OCI-LY1 (cell line): Measurements from ENCODE around the gene KCNIP4.

Source experiments
- H2AFZ ChIP-seq: fragments of 200-600 bp; sonication (generic), shearing (Covaris generic); 2 replicates; pipeline ENCODE4 v1.6.0; 2014; ENCODE audit warnings: antibody characterized with exemption, mild to moderate bottlenecking, low read length
- H3F3A ChIP-seq: fragments of 200-600 bp; sonication (generic), shearing (Covaris generic); 2 replicates; pipeline ENCODE4 v1.6.0; 2014; ENCODE audit warnings: mild to moderate bottlenecking, antibody characterized with exemption, low read length, moderate library complexity; ENCODE audit not compliant: insufficient read depth
- H3K27ac ChIP-seq: fragments of 200-600 bp; sonication (generic); 2 replicates; pipeline ENCODE4 v1.5.1; 2014; ENCODE audit warnings: low read length, mixed run types, mild to moderate bottlenecking, low read depth; ENCODE audit not compliant: poor library complexity, severe bottlenecking
- H3K27me3 ChIP-seq: fragments of 200-600 bp; sonication (generic); 2 replicates; pipeline ENCODE4 v1.6.0; 2014; ENCODE audit warnings: antibody characterized with exemption, mild to moderate bottlenecking, low read length, moderate library complexity; ENCODE audit not compliant: insufficient read depth
- H3K36me3 ChIP-seq: fragments of 200-600 bp; sonication (generic); 2 replicates; pipeline ENCODE4 v1.6.1; 2014; ENCODE audit warnings: mild to moderate bottlenecking, antibody characterized with exemption, low read length, moderate library complexity, mixed read lengths; ENCODE audit not compliant: insufficient read depth
- H3K4me1 ChIP-seq: fragments of 200-600 bp; sonication (generic); 2 replicates; pipeline ENCODE4 v1.5.1; 2014; ENCODE audit warnings: mild to moderate bottlenecking, low read length, moderate library complexity; ENCODE audit not compliant: insufficient read depth, severe bottlenecking
- H3K4me2 ChIP-seq: fragments of 200-600 bp; sonication (generic), shearing (Covaris generic); 2 replicates; pipeline ENCODE4 v1.6.1; 2014; ENCODE audit warnings: low read length
- H3K4me3 ChIP-seq: fragments of 200-600 bp; sonication (generic); 2 replicates; pipeline ENCODE4 v1.5.1; 2014; ENCODE audit warnings: low read length, low read depth, mild to moderate bottlenecking, mixed read lengths; ENCODE audit not compliant: poor library complexity, severe bottlenecking
- H3K79me2 ChIP-seq: fragments of 200-600 bp; shearing (Covaris generic); 2 replicates; pipeline ENCODE4 v1.6.1; 2016; ENCODE audit warnings: mixed run types, low read length, mixed read lengths; ENCODE audit not compliant: insufficient read depth
- H3K9ac ChIP-seq: fragments of 200-600 bp; sonication (generic), shearing (Covaris generic); 2 replicates; pipeline ENCODE4 v1.6.1; 2014; ENCODE audit warnings: mild to moderate bottlenecking, low read length, mixed read lengths
- H3K9me2 ChIP-seq: fragments of 200-600 bp; sonication (generic), shearing (Covaris generic); 2 replicates; pipeline ENCODE4 v1.6.1; 2014; ENCODE audit warnings: low read depth, mild to moderate bottlenecking, low read length, mixed read lengths
- H3K9me3 ChIP-seq: fragments of 200-600 bp; shearing (Covaris generic); 2 replicates; pipeline ENCODE4 v1.6.1; 2014; ENCODE audit warnings: low read length, mixed read lengths
- H4K20me1 ChIP-seq: fragments of 200-600 bp; sonication (generic), shearing (Covaris generic); 2 replicates; pipeline ENCODE4 v1.6.0; 2016; ENCODE audit warnings: mild to moderate bottlenecking, low read length; ENCODE audit not compliant: insufficient read depth
- CTCF ChIP-seq: fragments of 200-600 bp; sonication (generic), shearing (Covaris generic); IDR thresholded peaks from 2 replicates; pipeline ENCODE4 v1.5.1; 2017; ENCODE audit warnings: mild to moderate bottlenecking, antibody characterized with exemption, low read length, moderate library complexity, mixed read lengths
- EZH2 ChIP-seq: fragments of 200-600 bp; sonication (generic), shearing (Covaris generic); IDR thresholded peaks from 2 replicates; pipeline ENCODE4 v1.8.0; 2017; ENCODE audit warnings: borderline replicate concordance, mixed run types, mild to moderate bottlenecking, antibody characterized with exemption, low read length, moderate library complexity, mixed read lengths

KCNIP4 gene

GRCh38 chr4:21709761-21710160, 238.8 kb downstream of the KCNIP4 start:
- Histone ChIP-seq H3K4me3 (no peak overlapping the region), H3K79me2 (no peaks in the 10 kb centered on the region), H3K36me3 (no peaks in the 10 kb centered on the region), H3K27ac (no peak overlapping the region), H2AFZ (no peak overlapping the region), H3K9ac (no peak overlapping the region), H3K4me1 (no peaks in the 10 kb centered on the region), H3F3A (no peaks in the 10 kb centered on the region), H3K9me3 (no peaks in the 10 kb centered on the region), H3K9me2 (no peaks in the 10 kb centered on the region), H3K4me2 (no peak overlapping the region), H4K20me1 (no peaks in the 10 kb centered on the region), H3K27me3 (no peaks in the 10 kb centered on the region)
- no peak for TF ChIP-seq CTCF
- TF ChIP-seq EZH2 = no peak

- no peaks in the 10 kb centered on the region for H3K79me2 ChIP-seq
- H3K4me3 ChIP-seq = no peak overlapping the region
- H3K4me2 ChIP-seq = no peak overlapping the region
- H3K9me3 ChIP-seq = no peaks in the 10 kb centered on the region
- H3K36me3 ChIP-seq = no peaks in the 10 kb centered on the region
- H3K9me2 ChIP-seq = no peaks in the 10 kb centered on the region
- H3K27ac ChIP-seq = no peak overlapping the region
- H3F3A ChIP-seq = no peaks in the 10 kb centered on the region
- H3K9ac ChIP-seq = no peak overlapping the region
- no peak for TF ChIP-seq CTCF
- TF ChIP-seq EZH2 = no peak
- no peak overlapping the region for H2AFZ ChIP-seq
- H3K4me1 ChIP-seq = no peaks in the 10 kb centered on the region
- H4K20me1 ChIP-seq = no peaks in the 10 kb centered on the region
- no peaks in the 10 kb centered on the region for H3K27me3 ChIP-seq
These were observed 239.5 kb downstream of the KCNIP4 start for GRCh38 chr4:21709031-21709430.

GRCh38 chr4:21699446-21699845, 249.1 kb downstream of the KCNIP4 start:
- H3K4me1 ChIP-seq = no peaks in the 10 kb centered on the region
- H4K20me1 ChIP-seq = no peaks in the 10 kb centered on the region
- H3K36me3 ChIP-seq = no peaks in the 10 kb centered on the region
- H3K9me3 ChIP-seq = no peaks in the 10 kb centered on the region
- no peaks in the 10 kb centered on the region for H3K9me2 ChIP-seq
- H3K79me2 ChIP-seq = no peaks in the 10 kb centered on the region
- no peak overlapping the region for H3K4me3 ChIP-seq
- H3F3A ChIP-seq = no peaks in the 10 kb centered on the region
- H3K9ac ChIP-seq = no peak overlapping the region
- TF ChIP-seq EZH2 = no peak
- no peak for TF ChIP-seq CTCF
- no peak overlapping the region for H3K27ac ChIP-seq
- H3K27me3 ChIP-seq = no peaks in the 10 kb centered on the region
- no peak overlapping the region for H3K4me2 ChIP-seq
- H2AFZ ChIP-seq = no peak overlapping the region
